Putamen (tissue), 1 donor: Measurements from ENCODE around the gene INF2.
"Not testable (repeated sequence)": the region's sequence is repeated elsewhere in the genome, so short reads cannot be mapped to it uniquely, and the experiment has no call there.

Source experiments
- DNase-seq: peaks from one replicate; pipeline ENCODE4 v3.0.0-alpha.2; 2016; ENCODE audit warnings: low spot score

INF2 gene

DNA sequence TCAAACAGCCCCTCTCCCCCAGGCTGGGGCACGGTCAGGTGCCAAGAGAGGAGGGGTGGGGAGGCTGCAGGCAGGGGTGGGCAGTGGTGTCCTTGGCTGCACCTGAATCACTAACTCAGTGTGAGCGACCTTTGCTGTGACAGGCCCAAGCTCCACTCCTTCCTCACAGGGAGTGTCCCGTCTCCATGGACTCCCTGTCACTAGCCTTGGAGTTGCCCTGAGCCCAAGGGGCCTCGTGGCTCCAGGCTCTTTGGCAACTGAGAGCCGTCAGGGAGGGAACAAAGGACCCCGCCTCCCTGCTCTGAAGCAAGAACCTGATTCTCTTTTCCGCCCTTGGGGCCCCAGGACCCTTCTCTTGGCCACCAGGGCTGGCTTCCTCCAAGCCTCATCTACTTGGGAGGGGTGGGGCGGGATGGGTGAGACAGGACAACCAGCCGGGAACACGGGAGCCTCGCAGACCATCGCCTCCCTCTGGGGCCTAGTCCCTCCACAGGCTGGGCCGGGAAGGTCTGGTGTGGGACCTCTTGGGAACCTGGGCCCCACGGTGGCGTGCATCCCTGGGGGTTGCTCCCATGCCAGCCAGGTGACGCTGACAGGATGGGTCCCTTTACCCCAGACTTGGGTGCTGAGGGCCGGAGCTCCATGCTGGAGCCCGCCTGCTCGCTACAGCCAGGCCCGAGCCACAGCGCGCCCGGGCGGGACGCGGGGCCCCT, 33.7 kb downstream of the INF2 start:
- no peak for DNase-seq

DNA sequence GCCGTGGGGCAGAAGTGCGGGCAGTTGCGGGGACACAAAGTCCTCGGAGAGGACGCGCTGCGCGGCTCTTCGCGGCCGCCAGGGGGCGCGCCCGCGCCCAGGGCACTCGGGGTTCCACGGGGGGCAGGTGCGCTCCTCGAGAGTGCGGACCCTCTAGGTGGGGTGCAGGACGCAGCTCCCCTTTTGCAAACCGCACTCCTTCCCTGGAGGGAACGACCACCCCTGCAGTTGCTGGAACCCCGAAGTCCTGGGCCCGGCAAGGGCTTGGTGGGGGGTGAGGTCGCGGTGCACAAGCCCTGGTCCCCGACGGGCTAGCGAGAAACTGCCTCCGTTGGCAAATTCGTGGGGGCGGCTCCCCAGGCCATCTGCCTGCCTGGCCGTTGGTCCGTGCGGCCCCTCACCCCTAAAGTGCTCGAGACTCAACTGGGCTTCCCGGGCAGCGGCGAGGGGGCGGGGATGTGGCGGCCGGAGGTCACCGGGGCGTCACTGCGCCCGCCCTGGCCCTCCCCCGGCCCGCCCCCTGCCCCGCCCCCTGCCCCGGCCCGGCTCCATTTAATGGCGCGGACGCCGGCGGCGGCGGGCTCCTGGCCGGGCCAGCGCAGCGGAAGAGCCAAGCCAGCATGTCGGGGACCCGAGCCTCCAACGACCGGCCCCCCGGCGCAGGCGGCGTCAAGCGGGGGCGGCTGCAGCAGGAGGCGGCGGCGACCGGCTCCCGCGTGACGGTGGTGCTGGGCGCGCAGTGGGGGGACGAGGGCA, 34.4 kb downstream of the INF2 start, which contains the start of gene ADSS1:
TSS of gene ADSS1 (plus strand) at position 579 of the 756 bp plus-strand sequence. CDS start at position 621, 42 bp downstream.
- no peak for DNase-seq

DNA sequence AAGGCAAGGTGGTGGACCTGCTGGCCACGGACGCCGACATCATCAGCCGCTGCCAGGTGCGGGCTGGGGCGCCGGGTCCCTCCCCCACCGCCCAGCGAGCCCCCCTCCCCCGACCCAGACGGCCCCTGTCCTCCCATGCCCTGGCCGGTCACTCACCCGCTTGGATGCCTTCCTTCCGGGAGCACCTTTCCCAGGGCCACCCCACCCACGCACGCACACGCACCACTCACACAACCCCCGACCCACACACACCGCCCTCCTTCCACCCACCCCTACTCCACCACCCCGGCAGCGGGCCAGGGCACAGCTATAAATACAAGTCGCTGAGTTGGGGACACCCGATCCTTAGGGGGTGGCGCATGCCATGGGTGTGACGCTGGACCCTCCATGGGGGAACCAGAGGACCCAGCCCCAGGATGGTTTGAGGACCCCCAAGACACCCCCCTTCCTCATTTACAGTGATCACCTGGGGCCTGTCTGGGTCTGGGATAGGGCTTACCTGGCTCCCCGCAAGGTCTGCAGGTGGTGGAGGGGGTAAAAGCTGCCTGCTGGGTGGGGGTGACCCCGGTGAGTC, 35.1 kb downstream of the INF2 start:
- DNase-seq = no peak

DNA sequence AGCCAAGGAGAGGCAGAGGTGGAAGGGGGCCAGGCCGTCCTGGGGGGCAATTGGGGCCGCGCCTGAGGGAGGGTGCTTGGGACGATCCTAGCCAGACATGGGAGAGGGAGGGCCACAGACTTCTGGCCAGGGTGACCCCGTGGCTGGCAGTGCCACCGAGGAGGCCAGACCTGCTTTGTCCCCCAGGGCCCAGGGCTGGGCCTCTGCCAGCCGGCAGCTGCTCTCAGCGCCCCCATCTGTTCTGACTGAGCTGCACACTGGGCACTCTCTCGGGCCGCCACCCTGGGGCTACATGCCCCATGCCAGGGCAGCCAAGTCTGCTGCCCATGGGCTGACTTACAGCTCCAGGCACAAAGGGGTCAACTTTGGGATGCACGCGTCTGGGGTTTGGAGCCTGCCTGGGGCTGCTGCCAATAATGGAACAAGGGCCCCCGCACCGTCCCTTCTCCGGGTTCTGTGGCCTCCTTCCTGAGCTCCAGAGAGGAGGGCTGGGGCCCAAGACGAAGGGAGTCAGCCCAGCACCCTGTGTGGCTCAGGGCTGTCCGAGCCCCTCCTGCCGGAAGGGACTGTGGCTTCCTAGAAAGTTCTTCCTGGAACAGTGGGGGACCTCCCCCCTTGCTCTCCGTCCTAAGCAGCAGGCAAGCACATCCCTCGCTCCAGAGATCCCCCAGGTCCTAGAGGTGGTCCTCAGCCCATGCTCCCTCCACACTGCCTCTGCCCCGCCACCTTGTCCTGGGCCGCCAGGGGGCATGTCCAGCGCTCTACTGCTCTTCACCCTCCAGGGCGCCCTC, 35.8 kb downstream of the INF2 start:
- DNase-seq = peak; percentile 58

DNA sequence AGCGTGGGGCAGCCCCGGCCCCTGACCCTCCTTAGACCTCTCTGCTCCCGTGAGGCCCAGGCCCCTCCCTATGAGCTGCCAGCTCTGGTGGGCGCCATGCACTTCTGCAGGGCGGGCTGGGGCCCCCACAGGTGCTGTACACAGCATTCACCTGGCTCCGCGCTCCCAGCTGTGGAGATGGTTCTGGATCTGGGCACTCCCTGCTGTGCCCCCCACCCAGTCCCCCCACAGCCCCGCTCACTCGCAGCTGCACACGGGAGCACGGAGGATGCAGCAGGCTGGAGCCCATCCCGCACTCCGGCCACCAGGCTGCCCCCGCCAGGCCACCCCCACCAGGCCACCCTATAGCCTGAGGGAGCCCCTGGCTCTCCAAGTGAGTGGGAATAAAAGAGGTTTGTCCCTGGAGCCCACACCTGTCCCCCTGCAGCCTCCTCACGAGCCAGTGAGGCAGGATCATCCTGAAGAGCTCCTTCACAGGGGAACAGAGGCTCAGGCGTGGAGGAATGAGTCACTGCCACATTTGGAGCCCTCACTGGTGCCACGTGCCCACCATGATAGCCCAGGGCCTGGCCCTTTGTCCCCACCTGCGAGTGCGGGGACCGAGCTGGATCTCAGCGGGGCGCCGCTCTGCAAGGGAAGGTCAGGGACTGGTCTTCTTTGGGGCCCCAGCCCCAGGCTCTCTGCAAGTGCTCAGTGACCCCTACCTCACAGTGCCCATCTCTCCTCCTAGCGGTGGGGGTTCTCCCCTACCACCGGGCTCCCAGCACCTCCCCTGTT, 36.5 kb downstream of the INF2 start:
- DNase-seq = no peak

DNA sequence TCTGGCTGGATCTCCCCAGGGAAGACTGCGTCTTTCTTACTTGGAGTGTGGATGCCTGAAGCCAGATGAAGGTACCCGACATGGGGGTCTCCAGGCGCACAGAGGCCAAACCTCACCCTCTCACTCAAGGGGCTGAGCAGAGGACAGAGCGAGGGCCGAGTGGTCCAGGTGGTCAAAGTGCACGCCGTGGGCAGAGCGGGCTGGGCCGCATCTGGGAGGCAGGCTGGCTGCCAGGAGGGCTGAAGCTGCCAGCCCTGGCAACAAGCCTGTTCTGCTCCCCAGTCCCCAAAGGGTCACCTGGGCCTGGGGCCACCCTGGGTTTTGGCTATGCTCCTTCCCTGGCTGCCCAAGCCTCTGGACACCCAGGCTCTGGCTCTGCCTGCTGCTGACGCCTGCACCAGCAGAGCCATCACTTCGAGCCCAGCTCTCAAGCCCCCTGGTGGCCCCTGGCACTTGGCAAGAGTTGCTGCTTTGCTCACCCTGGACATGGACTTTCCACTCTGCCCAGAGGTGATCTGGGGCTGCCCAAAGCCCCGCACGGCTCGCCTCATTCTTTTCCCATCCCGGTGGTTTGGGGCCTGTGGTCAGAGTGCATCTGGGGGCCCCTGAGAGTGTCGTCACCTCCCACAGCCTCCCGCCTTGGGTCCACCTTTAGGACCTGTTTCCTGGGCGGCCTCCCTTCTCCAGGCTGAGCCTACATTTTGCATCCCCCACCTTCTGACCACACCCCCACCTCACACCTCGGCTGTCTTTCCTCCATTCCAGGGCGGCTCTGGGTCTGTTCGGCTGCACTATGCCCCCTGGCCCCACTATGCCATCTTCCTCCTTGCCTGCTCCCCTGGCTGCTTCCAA, 37.4 kb downstream of the INF2 start:
- DNase-seq = no peak

DNA sequence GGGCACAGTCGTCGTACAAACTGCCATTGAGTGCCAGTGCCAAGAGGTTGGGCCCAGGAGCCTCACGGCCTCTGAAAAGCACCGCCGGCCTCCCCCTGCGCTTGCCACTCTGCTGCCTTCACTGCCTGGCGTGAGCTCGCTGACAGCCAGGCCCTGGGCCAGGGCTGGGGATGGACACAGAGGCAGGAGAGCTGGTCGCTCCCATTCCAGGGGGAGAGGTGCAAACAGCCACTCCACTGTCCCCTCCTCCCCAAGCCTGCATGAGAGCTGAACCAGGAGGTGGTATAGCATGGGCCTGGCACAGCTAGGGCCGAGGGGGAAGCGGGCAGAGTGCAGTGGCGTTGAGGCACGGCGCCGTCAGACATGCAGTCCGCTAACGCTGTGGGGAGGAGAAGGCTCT, 39.2 kb downstream of the INF2 start:
- no peak for DNase-seq

DNA sequence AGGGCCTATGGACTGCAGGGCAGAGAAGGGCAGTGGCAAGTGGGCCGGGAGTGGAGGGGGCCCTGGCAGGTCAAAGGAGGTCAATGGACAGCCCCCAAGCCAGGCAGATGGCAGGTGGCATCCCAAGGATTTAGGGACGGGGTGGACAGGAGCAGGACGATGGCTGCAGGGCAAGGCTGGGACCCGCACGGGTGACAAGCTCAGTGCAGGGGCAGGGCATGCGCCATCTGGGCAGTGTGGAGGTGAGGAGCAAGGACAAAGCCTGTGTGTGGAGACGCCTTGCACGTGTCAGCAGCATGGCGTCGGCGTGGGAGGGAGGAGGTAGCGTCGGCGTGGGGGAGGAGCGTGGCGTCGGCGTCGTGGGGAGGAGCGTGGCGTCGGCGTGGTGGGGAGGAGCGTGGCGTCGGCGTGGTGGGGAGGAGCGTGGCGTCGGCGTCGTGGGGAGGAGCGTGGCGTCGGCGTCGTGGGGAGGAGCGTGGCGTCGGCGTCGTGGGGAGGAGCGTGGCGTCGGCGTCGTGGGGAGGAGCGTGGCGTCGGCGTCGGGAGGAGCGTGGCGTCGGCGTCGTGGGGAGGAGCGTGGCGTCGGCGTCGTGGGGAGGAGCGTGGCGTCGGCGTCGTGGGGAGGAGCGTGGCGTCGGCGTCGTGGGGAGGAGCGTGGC, 39.9 kb downstream of the INF2 start:
- DNase-seq = not testable (repeated sequence)

DNA sequence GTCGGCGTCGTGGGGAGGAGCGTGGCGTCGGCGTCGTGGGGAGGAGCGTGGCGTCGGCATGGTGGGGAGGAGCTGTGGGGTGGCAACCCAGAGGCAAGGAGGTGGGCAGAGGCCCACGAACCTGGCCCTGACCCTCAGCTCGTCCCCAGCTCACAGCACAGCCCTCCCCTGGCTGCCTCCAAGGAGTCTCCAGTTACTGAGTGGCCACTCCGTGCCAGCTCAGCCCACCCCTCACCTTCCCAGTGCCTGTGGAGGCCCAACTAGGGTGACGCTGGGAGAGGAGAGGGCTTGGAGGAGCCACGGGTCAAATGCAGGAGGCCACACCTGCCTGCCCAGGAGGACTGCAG, 40.4 kb downstream of the INF2 start:
- no peak for DNase-seq

DNA sequence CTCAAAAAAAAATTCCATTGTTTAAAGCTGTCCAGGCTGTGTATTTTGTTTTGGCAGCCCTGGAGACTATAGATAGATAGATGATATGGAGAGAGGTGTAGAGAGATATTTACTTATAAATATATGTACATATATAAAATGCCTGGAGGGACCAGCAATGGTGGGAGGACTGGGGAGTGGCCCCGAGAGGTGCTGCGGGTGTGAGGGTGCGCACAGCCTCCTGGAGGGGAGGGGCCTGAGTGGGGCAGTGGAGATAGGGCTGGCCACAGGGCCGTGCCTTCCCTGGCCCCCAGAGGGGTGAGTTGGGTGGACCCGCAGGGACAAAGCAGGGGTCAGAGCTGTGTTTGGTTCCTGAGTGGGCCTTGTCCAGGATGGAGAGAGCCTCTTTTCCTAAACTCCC, 41.1 kb downstream of the INF2 start:
- no peak for DNase-seq

DNA sequence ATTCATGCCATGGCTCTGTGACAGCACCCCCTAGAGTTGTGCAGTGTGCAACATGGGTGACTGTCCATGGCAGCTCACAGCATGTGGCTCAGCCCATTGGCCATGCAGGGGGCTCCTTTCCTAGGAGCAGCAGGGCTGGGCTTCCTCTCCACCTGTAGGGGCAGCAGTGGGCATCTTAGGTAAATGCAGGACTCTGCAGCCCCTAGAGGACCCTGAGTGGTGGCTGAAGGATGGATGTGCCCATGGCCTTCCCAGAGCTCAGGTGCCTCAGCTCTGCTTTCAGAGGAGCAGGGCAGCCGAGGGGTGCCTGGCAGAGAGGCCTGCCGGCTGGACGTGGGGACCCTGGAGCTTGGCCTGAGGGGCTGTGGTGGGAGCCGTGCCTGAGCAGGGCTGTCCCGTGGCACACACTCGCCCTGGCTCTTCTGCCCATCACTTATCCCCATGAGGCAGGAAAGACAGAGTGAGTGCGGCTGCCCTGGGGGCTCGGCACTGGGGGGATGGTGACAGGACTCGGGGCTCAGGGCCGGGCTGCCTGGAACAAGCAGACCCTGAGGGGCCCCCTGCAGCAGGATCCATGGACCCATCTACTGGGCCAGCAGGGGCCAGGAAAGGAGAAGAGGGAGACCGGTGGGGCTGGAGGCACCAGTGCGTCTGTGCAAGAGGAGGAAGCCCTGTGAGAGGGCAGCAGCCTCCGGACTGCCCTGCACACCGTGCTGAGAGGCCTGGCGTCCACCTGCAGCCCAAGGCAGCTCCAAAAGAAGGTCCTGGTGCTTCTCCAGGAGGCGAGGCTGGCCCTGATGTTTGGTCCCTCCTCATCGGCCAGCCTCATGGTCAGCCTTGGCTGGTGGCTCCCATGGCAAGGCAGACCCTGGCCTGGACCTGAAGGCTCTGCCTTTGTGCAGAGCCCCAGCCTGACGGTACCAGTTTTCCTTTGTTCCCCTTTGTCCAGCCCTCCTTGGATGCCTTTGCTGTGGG, 42.2 kb downstream of the INF2 start:
- DNase-seq = no peak

DNA sequence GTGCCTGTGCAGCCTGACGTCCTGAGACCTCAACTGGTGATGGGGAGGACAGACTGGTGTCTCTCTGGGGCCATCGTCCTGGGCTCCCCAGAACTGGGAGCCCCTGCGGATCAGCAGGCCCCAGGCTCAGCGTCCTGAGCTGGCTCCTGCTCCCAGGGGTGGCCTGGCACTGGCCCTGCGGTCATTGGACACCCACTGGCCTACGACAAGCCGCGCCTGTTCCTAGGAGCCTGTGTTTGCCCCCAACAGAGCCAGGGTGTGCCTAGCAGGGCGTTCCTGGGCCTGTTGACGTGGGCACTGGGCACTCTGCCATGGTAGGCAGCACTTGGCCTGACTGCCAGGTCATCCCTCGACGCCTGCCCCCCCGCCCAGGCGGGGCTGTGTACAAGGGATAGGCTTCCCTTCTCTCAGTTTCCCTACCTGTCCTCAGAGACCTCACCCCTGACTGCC, 43.0 kb downstream of the INF2 start:
- DNase-seq = no peak

DNA sequence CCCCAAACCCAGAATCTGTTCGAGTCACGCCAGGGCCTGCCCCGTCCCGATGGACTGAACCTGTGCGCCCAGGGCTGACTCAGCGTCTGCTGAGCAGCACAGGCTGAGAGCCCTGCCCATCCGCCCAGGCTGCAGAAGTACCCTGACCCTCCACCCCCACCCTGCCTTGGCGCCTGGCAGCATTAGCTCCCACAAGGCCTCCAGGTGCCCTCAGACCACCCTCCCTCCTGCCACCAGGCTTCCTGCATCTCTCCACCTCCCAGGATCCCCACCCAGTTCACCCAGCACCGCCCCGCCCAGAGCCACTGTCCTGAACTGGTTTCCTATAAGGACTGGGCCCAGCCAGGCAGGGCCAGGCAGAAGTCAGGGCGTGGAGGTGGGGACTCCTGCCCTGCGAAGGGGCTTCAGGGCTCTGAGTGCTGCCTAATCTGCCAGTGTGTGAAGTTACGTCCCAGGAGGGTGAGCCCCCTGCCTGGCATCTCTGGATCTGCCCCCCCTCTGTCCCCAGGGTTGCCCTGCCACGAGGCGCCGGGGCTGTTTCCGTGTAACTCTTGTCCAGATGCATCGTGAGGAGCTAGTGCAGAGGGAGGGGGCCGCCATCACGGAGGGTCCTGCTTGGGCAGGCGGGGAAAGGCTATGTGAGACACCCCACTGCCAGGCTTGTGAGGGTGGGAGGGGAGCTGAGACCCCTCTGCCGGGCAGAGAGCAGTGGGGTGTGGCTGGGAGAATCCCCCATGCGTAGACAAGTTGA, 43.7 kb downstream of the INF2 start:
- DNase-seq = no peak

DNA sequence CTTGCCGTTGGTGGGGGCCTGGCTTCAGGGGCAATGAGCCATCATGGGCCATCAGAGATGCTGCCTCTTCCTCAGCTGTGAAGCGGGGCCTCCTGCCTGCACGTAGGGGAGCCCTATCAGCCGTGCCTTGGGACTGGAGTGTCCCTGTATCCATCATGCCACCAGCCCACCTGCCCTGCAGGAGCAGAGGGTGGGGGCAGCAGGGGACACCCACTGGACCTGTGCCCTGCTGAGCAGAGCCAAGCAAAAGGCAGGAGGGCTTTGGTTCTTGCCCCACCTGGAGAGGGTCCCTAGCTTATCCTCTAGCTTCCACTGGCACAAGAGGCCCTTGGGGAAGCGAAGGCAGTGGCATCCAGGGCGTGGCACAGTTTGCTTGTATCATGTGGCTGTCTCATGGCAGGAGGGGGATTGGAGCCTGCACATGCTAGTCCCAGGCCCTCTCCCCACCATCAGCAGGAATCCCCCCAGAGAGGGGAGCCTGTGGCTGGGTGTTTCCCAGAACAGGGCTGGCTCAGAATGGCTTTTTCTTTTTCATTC, 44.7 kb downstream of the INF2 start:
- DNase-seq = no peak

DNA sequence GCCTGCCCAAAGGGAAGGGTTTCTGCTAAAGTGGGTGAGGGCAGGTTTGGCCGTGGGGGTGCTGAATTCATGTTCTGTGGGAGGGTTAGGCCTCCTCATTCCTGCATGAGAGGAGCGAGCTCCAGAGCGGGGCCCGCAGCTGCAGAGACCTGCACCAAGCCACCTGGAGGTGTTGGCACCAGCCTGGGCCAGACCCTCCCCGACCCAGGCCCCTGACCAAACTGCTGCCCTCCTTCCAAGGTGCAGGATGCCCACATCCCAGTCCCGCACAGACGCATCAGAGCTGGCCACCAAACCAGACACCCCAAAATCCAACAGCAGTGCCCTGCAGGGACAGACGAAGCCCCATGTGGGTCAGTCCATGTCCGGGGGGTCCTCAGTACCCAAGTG, 45.2 kb downstream of the INF2 start:
- DNase-seq = no peak

DNA sequence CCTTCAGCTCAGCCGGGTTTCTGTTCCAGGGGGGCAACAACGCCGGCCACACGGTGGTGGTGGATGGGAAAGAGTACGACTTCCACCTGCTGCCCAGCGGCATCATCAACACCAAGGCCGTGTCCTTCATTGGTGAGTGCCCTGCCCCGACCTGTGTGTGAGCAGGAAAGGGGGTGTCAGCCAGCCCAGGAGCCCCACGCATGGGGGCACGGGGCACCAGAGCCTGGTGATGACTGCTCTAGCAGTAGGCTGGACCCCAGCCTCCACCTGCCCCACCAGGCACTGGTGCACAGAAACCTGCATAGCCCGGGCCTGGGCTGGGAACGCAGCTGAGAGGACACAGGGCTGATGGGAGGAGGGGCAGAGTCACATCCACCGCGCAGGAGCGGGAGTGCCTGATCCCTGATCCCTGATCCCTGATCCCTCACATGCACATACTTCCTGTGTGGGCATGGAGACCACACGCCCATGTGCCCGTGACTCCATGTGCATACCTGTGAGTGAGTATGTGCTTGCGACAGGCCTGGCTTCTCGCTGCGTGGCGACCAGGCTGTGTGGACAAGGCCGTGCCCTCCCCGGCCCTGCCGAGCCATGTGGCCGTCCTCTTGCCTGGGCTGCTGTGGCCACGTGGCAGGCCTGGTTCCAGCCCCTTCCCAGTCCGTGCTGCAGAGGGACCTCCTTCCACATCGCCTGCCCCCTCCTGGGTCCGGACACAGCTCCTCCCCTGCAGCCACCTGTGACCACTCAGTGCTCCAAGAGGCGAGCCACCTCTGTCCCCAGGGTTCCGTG, 45.8 kb downstream of the INF2 start:
- no peak for DNase-seq
